ENCODE data around the gene EXT2. TPM values are rescaled to one million over a fixed set of nuclear protein-coding genes. Genes with fewer than 3 reads are reported as not detected.

Gene EXT2
- polyA plus RNA-seq, 1 of the 3 experiments (the other 2 are of a cell fraction), result 92.9 TPM

DNA sequence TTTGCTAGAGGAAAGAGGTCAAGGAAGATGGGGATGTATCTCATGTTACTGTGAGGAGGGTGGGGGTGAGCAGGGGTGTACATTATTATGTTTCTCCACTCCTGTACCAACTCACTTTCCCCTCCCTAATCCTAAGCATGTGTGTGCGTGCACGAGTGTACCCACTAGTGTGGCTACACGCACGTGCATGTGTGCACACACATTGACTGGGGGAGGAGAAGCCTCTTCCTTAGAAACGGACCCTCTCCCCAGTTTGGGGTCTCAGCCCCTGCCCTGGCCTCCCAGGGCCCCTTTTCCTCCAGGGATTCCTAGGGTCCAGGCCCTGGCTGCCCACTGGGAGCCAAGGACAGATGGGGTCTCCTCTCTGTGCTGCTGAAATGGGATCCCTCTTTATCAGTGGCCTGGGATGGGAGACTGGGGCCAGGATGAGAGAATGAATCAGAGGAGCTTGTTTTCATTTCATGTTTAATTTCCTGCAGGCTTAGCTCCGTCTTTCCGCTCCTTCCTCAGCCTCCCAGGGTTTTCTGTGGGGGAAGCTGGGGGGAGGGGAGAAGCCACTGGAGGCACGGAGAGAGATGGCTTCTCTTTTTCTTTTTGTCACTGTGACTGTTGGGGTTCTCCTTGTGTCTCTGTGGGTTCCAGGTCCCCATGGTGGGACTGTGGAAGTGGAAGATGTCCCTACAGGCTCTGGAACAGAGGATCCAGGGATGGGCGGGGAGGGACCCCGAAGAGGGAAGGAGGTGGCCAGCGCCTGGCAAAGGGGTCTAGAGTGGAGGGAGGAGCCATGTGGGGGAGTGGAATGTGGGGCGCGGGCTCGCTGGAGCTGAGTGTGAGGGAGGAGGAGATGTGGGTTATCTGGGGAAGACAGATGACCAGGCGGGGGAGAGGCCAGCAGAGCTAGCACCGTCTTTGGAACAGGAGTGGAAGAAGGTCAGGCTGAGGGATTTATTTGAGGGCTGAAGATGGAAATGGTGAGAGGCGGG, 174.2 kb downstream of the EXT2 start:
- Histone ChIP-seq H3K9me2 (no peaks in the 10 kb centered on the region), H3F3A (replicated peaks; ENCODE audit: insufficient read depth) (no peaks in the 10 kb centered on the region), H3K27ac (ENCODE audit: low read depth in 2 of 2, low read length in 1 of 2) (peak overlapping the region in 1 of 2 experiments; percentile 56; a peak in 1 of 4 replicates), H3K36me3 (replicated peaks in 1 of 2; ENCODE audit: control insufficient read depth in 1 of 2, insufficient read depth in 2 of 2, low read length in 1 of 2) (no peaks in the 10 kb centered on the region), H3K9me3 (no peaks in the 10 kb centered on the region), H3K27me3 (ENCODE audit: insufficient read depth) (no peaks in the 10 kb centered on the region), H3K9ac (peak overlapping the region; percentile 2; the same call in 1 of the 2 replicates), H4K20me1 (ENCODE audit: insufficient read depth) (no peaks in the 10 kb centered on the region), H3K4me1 (ENCODE audit: control insufficient read depth in 1 of 2, insufficient read depth in 2 of 2, low read depth in 1 of 2, low read length in 1 of 2) (peaks cover 0 to 14% of the 10 kb centered on the region in 2 experiments; a peak in 3 of 4 replicates), H3K4me2 (peak overlapping the region; percentile 62), H3K79me2 (ENCODE audit: insufficient read depth) (no peaks in the 10 kb centered on the region), H3K4me3 (ENCODE audit: low read depth in 2 of 2, low read length in 1 of 2) (no peak overlapping the region), H2AFZ (ENCODE audit: low read depth) (peak overlapping the region; percentile 78; the same call in 1 of the 2 replicates)
- ChIA-PET POLR2A (no interaction called here), CTCF (interaction anchor here (1.1 to 1.4 kb wide), 2 partner anchors 10 to 251 kb away, joined by 3 read pairs; no protein-coding TSS in a partner anchor)
- WGBS (ENCODE audit: low lambda C conversion rate), result 81% methylated on average over 16 of the region's 17 CpGs
- TF ChIP-seq RCOR1 (IDR thresholded peaks at IDR 0.05; ENCODE audit: low read length), result no peak
- no peak for TF ChIP-seq RAD21 (IDR thresholded peaks at IDR 0.05; ENCODE audit: low read length)
- no peak for TF ChIP-seq CHD2 (IDR thresholded peaks at IDR 0.05; ENCODE audit: low read length, partially characterized antibody)
- DNase-seq, result no peak

- Histone ChIP-seq H2AFZ (ENCODE audit: low read depth) (no peak overlapping the region), H3K9ac (no peak overlapping the region), H3K36me3 (replicated peaks in 1 of 2; ENCODE audit: control insufficient read depth in 1 of 2, insufficient read depth in 2 of 2, low read length in 1 of 2) (no peaks in the 10 kb centered on the region), H4K20me1 (ENCODE audit: insufficient read depth) (no peaks in the 10 kb centered on the region), H3K4me1 (ENCODE audit: control insufficient read depth in 1 of 2, insufficient read depth in 2 of 2, low read depth in 1 of 2, low read length in 1 of 2) (peaks cover 0 to 14% of the 10 kb centered on the region in 2 experiments; a peak in 2 of 4 replicates), H3K9me3 (no peaks in the 10 kb centered on the region), H3F3A (replicated peaks; ENCODE audit: insufficient read depth) (no peaks in the 10 kb centered on the region), H3K4me3 (ENCODE audit: low read depth in 2 of 2, low read length in 1 of 2) (no peak overlapping the region), H3K4me2 (no peak overlapping the region), H3K27me3 (ENCODE audit: insufficient read depth) (no peaks in the 10 kb centered on the region), H3K79me2 (ENCODE audit: insufficient read depth) (no peaks in the 10 kb centered on the region), H3K27ac (ENCODE audit: low read depth in 2 of 2, low read length in 1 of 2) (no peak overlapping the region), H3K9me2 (no peaks in the 10 kb centered on the region)
- 77% methylated on average over 10 of the region's 20 CpGs for WGBS (ENCODE audit: low lambda C conversion rate)
- CTCF ChIA-PET, result interaction anchor here (1.1 kb wide), 1 partner anchor 9 kb away, joined by 3 read pairs; no protein-coding TSS in a partner anchor
- TF ChIP-seq TCF12 (IDR thresholded peaks at IDR 0.05) (no peak), TEAD4 (IDR thresholded peaks at IDR 0.05; ENCODE audit: borderline replicate concordance, insufficient read depth) (no peak), YY1 (IDR thresholded peaks at IDR 0.05; ENCODE audit: low read depth) (no peak), POLR2AphosphoS5 (IDR thresholded peaks at IDR 0.05; ENCODE audit: low read depth, low read length) (no peak), ELF1 (IDR thresholded peaks at IDR 0.05) (no peak), MXI1 (IDR thresholded peaks at IDR 0.05; ENCODE audit: low read depth, low read length) (no peak), GATA2 (CRISPR knock-in tag; IDR thresholded peaks at IDR 0.05) (no peak), RAD21 (IDR thresholded peaks at IDR 0.05; ENCODE audit: low read length) (no peak), RXRA (IDR thresholded peaks at IDR 0.05; ENCODE audit: borderline replicate concordance, low read depth) (no peak), GABPA (IDR thresholded peaks at IDR 0.05; ENCODE audit: low read depth) (no peak), EZH2phosphoT487 (IDR thresholded peaks at IDR 0.05; ENCODE audit: borderline replicate concordance, low read depth) (no peak), TAF1 (IDR thresholded peaks at IDR 0.05; ENCODE audit: borderline replicate concordance, low read depth, low read length) (no peak), REST (IDR thresholded peaks at IDR 0.05; ENCODE audit: low read depth, low read length) (no peak), EP300 (IDR thresholded peaks at IDR 0.05; ENCODE audit: borderline replicate concordance in 1 of 2, low read depth in 1 of 2, low read length in 1 of 2) (no peak), MEF2A (IDR thresholded peaks at IDR 0.05; ENCODE audit: borderline replicate concordance, low read depth) (no peak), MAX (IDR thresholded peaks at IDR 0.05; ENCODE audit: low read depth) (no peak), IRF3 (IDR thresholded peaks at IDR 0.05; ENCODE audit: low read depth, low read length) (no peak)
- DNase-seq, result no peak
- POLR2A ChIA-PET, result no interaction called here
These were observed 175.2 kb downstream of the EXT2 start for GRCh38 chr11:44270403-44271273.
